ENCODE results near the gene NDRG3. TPM values are rescaled to one million over a fixed set of nuclear protein-coding genes. Genes with fewer than 3 reads are reported as not detected.

The NDRG3 gene
- total RNA-seq, 3 donors from 2014 or later = 18.7 to 24.7 (median 22.9) TPM

DNA sequence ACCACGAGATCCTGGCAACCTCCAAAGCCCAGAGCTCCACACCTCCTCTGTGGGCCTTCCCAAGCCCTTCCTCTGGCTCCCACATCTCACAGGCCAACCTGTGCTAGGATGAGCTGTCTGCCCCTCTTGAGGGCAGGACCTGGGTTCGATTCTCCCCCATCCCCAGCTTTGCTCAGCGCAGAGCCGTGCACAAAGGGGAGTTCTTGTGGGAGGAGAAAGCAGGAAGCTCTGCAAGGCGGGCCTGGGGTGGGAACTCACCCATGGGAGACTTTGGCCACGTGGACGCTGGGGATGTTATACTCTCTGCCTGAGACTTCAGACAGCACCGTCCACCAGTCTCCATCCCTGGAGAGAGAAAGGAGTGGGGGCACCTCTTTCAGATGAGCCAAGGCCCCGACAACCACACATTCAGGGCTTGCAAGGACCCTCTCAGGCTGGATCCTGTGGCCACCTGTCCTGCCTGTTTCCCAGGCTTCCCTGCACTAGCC, 112.6 kb downstream of the NDRG3 start:
- TF ChIP-seq POLR2A (IDR thresholded peaks at IDR 0.05) = no peak
- TF ChIP-seq POLR2AphosphoS5 (IDR thresholded peaks at IDR 0.05) = no peak
- TF ChIP-seq, protein P1, sequence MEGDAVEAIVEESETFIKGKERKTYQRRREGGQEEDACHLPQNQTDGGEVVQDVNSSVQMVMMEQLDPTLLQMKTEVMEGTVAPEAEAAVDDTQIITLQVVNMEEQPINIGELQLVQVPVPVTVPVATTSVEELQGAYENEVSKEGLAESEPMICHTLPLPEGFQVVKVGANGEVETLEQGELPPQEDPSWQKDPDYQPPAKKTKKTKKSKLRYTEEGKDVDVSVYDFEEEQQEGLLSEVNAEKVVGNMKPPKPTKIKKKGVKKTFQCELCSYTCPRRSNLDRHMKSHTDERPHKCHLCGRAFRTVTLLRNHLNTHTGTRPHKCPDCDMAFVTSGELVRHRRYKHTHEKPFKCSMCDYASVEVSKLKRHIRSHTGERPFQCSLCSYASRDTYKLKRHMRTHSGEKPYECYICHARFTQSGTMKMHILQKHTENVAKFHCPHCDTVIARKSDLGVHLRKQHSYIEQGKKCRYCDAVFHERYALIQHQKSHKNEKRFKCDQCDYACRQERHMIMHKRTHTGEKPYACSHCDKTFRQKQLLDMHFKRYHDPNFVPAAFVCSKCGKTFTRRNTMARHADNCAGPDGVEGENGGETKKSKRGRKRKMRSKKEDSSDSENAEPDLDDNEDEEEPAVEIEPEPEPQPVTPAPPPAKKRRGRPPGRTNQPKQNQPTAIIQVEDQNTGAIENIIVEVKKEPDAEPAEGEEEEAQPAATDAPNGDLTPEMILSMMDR (IDR thresholded peaks at IDR 0.05) = no peak
- Histone ChIP-seq H3K9me3 (no peaks in the 10 kb centered on the region), H3K27me3 (no peaks in the 10 kb centered on the region), H3K4me3 (no peak overlapping the region), H3K4me1 (no peaks in the 10 kb centered on the region), H3K36me3 (no peaks in the 10 kb centered on the region), H3K27ac (no peak overlapping the region)
- intact Hi-C loops (cut with DNase I; ENCODE audit: low total_unique reads) = no loop called here
- no peak for DNase-seq (ENCODE audit: low spot score in 2 of 2)

DNA sequence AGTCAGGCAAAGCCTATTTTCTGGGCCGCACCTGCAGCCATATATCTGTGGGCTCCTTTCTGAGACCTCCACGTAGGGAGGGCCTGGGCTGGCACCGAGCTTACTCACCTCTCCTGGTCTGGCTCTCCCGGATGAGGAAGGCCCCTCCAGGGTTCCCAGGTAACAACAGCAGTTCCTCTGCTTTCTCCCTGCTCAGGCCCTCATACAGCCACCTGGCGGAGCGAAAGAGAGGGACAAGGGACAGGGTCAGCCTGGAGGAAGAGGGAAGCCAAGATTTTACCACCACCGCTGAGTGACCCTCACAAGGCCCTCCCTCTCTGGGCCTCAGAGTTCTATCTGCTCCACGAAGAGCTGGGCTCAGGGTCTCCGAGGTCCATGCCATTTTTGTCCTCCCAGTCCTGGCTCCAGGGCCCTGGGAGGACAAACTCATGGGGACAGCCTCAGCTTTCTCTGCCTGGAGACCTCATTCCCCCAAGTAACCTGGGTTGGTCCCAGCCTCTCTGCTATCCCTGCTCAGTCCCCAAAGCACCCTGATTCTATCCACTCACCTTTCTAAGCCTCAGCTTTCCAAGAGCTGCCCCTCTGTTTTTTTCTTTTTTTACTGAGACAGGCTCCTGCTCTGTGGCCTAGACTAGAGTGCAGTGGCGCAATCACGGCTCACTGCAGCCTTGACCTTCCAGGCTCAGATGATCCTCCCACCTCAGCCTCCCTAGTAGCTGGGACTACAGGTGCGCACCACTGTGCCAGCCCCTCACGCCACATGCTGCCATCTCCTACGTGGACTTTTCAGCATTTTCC, 113.2 kb downstream of the NDRG3 start:
- H3K27ac ChIP-seq = no peak overlapping the region
- H3K9me3 ChIP-seq = no peaks in the 10 kb centered on the region
- intact Hi-C loops (cut with DNase I; ENCODE audit: low total_unique reads) = no loop called here
- H3K4me1 ChIP-seq = no peaks in the 10 kb centered on the region
- no peaks in the 10 kb centered on the region for H3K27me3 ChIP-seq
- TF ChIP-seq, protein P1 (IDR thresholded peaks at IDR 0.05) = no peak
- no peak for DNase-seq (ENCODE audit: low spot score in 2 of 2)
- H3K4me3 ChIP-seq = no peak overlapping the region
- H3K36me3 ChIP-seq = no peaks in the 10 kb centered on the region

DNA sequence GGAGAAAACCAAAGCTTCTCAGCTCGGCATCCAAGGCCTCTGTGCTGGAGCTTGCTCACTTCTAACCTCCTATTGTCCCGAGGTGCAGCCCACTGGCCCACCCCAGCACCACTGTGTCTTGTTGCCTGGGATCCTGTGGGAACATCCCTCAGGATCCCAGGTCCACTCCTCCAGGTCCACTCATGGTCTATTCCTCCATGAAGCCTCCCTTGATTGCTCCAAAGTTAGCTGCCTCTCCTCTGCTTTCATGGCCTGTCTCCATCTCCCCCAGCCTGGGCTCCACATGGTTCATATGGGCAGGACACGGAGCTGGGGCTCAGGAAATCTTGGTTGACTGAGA, 113.8 kb downstream of the NDRG3 start:
- no peaks in the 10 kb centered on the region for H3K27me3 ChIP-seq
- H3K9me3 ChIP-seq = no peaks in the 10 kb centered on the region
- no peak overlapping the region for H3K27ac ChIP-seq
- TF ChIP-seq POLR2A (IDR thresholded peaks at IDR 0.05) = no peak
- TF ChIP-seq, protein P1 (IDR thresholded peaks at IDR 0.05) = no peak
- intact Hi-C loops (cut with DNase I; ENCODE audit: low total_unique reads) = no loop called here
- H3K4me1 ChIP-seq = no peaks in the 10 kb centered on the region
- H3K36me3 ChIP-seq = no peaks in the 10 kb centered on the region
- DNase-seq (ENCODE audit: low spot score in 2 of 2) = no peak
- no peak overlapping the region for H3K4me3 ChIP-seq

DNA sequence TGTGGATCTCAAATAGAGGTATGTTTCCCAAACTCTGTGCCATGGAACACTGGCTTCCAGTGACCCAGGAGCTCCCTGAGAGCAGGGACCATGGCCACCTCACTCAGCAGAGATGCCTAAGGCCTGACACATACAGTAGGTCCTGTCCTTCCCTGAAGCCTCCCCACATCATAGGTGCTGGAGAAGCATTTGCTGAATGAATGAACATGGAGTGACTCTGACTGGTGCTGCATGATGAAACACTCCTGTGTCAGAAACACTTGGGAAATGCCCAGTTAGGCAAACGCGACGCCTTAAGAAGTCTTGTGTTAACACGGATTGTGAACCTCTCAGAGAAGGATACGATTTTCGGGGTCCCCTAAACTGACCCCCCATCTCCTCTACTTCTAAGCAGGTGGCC, 114.2 kb downstream of the NDRG3 start:
- H3K36me3 ChIP-seq = no peaks in the 10 kb centered on the region
- TF ChIP-seq, protein P1 (IDR thresholded peaks at IDR 0.05) = no peak
- TF ChIP-seq POLR2A (IDR thresholded peaks at IDR 0.05) = no peak
- no peak for TF ChIP-seq POLR2AphosphoS5 (IDR thresholded peaks at IDR 0.05)
- H3K4me3 ChIP-seq = no peak overlapping the region
- H3K27me3 ChIP-seq = no peaks in the 10 kb centered on the region
- no peaks in the 10 kb centered on the region for H3K9me3 ChIP-seq
- no peak for DNase-seq (ENCODE audit: low spot score in 2 of 2)
- H3K4me1 ChIP-seq = no peaks in the 10 kb centered on the region
- intact Hi-C loops (cut with DNase I; ENCODE audit: low total_unique reads) = no loop called here
- no peak overlapping the region for H3K27ac ChIP-seq

DNA sequence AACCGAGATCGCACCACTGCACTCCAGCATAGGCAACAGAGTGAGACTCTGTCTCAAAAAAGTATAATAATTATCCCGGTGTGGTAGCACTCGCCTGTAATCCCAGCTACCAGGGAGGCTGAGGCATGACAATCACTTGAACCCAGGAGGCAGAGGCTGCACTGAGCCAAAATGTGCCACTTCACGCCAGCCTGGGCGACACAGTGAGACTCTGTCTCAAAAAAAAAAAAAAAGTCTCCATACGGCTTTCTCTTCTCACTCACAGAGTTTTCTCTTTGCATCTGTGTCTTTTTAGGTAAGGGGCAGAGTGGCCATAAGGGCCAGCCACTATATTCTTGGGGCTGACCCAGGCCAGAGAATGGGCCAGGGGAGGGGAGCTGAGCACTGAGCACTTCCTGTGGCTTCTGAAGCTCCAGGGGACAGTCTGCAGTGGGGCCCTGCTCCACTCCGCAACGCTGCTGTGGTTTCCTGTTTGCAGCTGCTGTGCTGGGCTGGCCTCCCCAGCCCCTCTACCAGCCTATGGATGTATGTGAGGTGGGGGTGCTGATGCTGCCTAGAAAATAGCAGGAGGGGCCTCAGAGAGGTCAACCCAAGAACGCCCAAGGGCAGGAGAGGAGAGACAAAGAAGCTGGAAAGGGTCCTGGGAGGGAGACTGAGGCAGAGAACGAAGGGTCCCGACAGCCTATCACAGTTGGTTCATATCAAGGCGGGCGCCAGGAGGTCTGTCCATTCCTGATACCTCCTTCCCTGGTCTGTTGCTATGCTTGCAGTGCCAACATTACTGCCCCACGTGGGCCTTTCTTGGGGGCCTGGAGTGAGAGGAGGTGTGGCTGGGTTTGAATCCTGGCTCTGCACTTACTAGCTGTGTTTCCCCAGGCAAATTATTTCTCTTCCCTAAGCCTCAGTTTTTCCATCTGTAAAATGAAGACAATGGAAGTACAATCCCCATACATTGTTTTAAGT, 115.9 kb downstream of the NDRG3 start:
- no peaks in the 10 kb centered on the region for H3K27me3 ChIP-seq
- H3K36me3 ChIP-seq = no peaks in the 10 kb centered on the region
- no peaks in the 10 kb centered on the region for H3K9me3 ChIP-seq
- no peaks in the 10 kb centered on the region for H3K4me1 ChIP-seq
- no peak overlapping the region for H3K27ac ChIP-seq
- TF ChIP-seq POLR2A (IDR thresholded peaks at IDR 0.05) = no peak
- TF ChIP-seq, protein P1 (IDR thresholded peaks at IDR 0.05) = no peak
- TF ChIP-seq POLR2AphosphoS5 (IDR thresholded peaks at IDR 0.05) = no peak
- intact Hi-C loops (cut with DNase I; ENCODE audit: low total_unique reads) = no loop called here
- H3K4me3 ChIP-seq = no peak overlapping the region
- DNase-seq (ENCODE audit: low spot score in 2 of 2) = no peak
